Measurements from ENCODE around the gene CACNA1C. TPM values are rescaled to one million over a fixed set of nuclear protein-coding genes. Genes with fewer than 3 reads are reported as not detected.

CACNA1C gene
- total RNA-seq, 4 donors from 2014 or later: 1.5 to 13.5 (median 2.1) TPM

DNA sequence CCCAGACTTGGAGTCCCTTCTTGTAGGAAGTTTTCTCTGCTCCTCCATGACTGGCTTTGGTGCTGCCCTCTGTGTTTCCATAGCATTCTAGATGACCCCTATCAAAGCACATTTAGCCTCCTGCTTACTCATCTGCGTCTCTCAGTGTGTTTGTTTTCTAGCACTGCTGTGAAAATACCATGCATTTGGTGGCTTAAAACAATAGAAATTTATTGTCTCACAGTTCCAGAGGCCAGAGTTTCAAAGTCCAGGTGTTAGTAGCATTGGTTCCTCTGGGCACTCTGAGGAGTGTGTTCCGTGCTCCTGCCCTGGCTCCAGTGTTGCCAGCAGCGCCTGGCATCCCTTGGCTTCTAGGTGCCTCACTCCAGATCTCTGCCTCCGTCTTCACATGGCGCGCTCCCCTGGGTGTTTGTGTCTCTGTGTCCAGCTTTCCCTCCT, 86.1 kb downstream of the CACNA1C start:
- Histone ChIP-seq H3K27ac (no peak overlapping the region), H3K27me3 (no peaks in the 10 kb centered on the region), H3K4me3 (no peak overlapping the region), H3K36me3 (no peaks in the 10 kb centered on the region), H3K4me1 (peaks cover 0 to 7% (median 3%) of the 10 kb centered on the region in 3 donors), H3K9me3 (no peaks in the 10 kb centered on the region)
- WGBS, 2 donors: 90% methylated on average over 3 to 6 of the region's 6 CpGs
- no peak for DNase-seq
- no peak for TF ChIP-seq POLR2A (IDR thresholded peaks at IDR 0.05)
- TF ChIP-seq, protein P1, sequence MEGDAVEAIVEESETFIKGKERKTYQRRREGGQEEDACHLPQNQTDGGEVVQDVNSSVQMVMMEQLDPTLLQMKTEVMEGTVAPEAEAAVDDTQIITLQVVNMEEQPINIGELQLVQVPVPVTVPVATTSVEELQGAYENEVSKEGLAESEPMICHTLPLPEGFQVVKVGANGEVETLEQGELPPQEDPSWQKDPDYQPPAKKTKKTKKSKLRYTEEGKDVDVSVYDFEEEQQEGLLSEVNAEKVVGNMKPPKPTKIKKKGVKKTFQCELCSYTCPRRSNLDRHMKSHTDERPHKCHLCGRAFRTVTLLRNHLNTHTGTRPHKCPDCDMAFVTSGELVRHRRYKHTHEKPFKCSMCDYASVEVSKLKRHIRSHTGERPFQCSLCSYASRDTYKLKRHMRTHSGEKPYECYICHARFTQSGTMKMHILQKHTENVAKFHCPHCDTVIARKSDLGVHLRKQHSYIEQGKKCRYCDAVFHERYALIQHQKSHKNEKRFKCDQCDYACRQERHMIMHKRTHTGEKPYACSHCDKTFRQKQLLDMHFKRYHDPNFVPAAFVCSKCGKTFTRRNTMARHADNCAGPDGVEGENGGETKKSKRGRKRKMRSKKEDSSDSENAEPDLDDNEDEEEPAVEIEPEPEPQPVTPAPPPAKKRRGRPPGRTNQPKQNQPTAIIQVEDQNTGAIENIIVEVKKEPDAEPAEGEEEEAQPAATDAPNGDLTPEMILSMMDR (IDR thresholded peaks at IDR 0.05): no peak
- intact Hi-C loops (cut with DNase I): no loop called here

DNA sequence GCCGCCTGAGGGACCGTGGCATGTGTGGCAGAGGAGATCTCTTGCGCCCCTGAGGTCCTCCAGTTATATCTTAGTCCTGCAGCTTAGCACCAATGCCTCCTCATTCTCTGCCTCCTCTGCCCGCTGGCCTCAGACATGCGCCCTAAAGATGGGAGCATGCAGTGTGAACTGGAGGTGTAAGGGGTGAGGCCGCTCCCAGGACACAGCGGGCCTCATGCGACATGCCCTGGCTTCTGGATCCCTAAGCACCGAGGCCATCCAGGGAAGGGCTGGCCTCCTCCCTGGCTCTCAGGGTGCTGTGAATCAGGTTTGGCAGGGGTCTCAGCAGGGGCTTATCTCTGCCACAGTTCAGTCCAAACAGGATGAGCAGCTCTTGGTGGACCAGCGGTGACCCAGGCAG, 86.9 kb downstream of the CACNA1C start:
- TF ChIP-seq POLR2A (IDR thresholded peaks at IDR 0.05): no peak
- TF ChIP-seq, protein P1 (IDR thresholded peaks at IDR 0.05): no peak
- 79% methylated on average over 4 of the region's 10 CpGs; no CpG with 5 or more reads in 1 of the 2 donors for WGBS, 2 donors
- H3K27ac ChIP-seq: no peak overlapping the region
- DNase-seq: no peak
- intact Hi-C loops (cut with DNase I): no loop called here
- H3K4me3 ChIP-seq: no peak overlapping the region
- H3K27me3 ChIP-seq: no peaks in the 10 kb centered on the region
- no peaks in the 10 kb centered on the region for H3K36me3 ChIP-seq
- no peaks in the 10 kb centered on the region for H3K9me3 ChIP-seq
- H3K4me1 ChIP-seq: peaks cover under 1 to 7% (median 3%) of the 10 kb centered on the region in 3 donors

DNA sequence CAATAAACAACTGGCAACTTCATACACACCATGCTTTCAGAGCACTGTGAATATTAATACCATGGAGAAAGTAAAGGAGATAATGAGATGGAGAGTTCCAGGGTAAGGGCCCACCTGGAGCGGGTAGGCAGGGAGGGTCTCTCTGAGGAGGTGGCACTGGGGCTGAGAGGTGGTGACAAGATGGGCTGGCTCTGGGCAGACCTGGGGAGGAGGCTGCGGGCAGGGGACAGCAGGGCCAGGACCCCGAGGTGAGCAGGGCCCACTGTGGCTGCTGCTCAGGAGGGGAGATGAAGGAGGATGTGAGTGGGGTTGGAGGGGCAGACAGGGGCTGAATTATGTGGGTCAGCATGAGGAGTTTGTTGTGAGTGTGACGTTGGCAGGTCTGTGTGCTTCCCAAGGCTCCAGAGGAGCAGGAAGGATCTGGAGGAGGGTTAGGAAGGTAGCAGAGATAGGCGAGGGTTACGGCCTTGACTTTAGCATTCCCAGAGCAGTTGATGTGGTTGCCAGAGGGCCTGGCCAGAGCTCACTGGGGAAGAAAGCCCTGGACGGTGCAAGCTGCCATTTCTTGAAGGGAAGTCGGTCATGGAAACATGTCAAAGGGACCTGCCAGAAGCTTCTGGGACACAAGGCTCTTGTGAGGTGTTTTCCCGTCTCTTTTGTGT, 88.2 kb downstream of the CACNA1C start:
- intact Hi-C loops (cut with DNase I): no loop called here
- TF ChIP-seq, protein P1 (IDR thresholded peaks at IDR 0.05): no peak
- TF ChIP-seq POLR2A (IDR thresholded peaks at IDR 0.05): no peak
- no peak for DNase-seq
- Histone ChIP-seq H3K27ac (no peak overlapping the region), H3K27me3 (no peaks in the 10 kb centered on the region), H3K4me1 (peaks cover 3 to 10% (median 4%) of the 10 kb centered on the region in 3 donors), H3K4me3 (no peak overlapping the region), H3K9me3 (no peaks in the 10 kb centered on the region), H3K36me3 (no peaks in the 10 kb centered on the region)
- WGBS, 2 donors: 82 to 83% methylated on average over 9 of the region's 9 CpGs

DNA sequence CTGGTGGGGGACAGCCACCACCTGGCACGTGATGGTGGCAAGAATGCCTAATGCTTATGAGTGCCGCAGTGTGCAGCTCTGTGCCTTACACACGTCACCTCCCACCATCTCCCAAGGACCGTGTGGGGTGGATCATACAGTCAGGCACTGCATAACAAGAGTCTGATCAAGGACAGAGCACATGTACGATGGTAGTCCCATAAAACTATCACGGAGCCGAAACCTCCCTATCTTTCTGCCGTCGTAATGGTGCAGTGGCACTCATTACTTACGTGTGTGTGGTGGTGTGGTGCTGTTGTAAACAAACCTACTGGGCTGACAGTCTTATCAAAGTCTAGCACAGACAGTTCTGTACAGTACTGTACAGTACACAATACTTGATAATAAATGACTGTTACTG, 89.3 kb downstream of the CACNA1C start:
- Histone ChIP-seq H3K9me3 (no peaks in the 10 kb centered on the region), H3K36me3 (no peaks in the 10 kb centered on the region), H3K27me3 (no peaks in the 10 kb centered on the region), H3K4me1 (peaks cover 0 to 4% (median 4%) of the 10 kb centered on the region in 3 donors), H3K4me3 (no peak overlapping the region), H3K27ac (no peak overlapping the region)
- 83 to 91% methylated on average over 9 to 10 of the region's 10 CpGs for WGBS, 2 donors
- TF ChIP-seq, protein P1 (IDR thresholded peaks at IDR 0.05): no peak
- TF ChIP-seq POLR2A (IDR thresholded peaks at IDR 0.05): no peak
- no peak for DNase-seq
- intact Hi-C loops (cut with DNase I): no loop called here

DNA sequence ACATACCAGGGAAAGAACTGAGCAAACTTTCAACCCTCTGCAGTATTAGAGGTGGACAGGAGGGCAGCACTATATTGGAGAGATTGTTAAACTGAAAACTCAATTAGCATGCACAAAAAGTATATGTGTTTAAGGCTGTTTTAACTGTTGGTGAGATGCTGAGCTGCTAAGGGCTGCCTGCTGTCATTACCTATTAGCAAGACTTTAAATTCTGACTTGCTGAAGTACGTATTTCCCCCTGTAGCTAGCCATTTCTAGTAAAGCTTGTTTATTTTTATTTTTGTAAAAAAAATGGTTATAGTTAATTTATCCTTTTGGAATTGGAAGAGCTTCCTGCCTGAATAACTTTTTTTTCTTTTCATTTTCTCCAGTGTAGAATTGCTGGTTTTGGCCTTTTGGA, 92.2 kb downstream of the CACNA1C start:
- TF ChIP-seq POLR2A (IDR thresholded peaks at IDR 0.05): no peak
- TF ChIP-seq, protein P1 (IDR thresholded peaks at IDR 0.05): no peak
- Histone ChIP-seq H3K4me3 (no peak overlapping the region), H3K9me3 (no peaks in the 10 kb centered on the region), H3K27me3 (no peaks in the 10 kb centered on the region), H3K27ac (no peak overlapping the region), H3K4me1 (peaks cover 0 to 7% (median 4%) of the 10 kb centered on the region in 3 donors), H3K36me3 (no peaks in the 10 kb centered on the region)
- intact Hi-C loops (cut with DNase I): no loop called here
- WGBS, 2 donors: 62 to 82% methylated on average over 1 of the region's 1 CpG
- DNase-seq: no peak

Data from esophagus squamous epithelium (tissue), 5 donors.